Cardiac muscle cell (in vitro differentiated cells and primary cell): ENCODE data around the gene PRKAG2. TPM values are rescaled to one million over a fixed set of nuclear protein-coding genes. Genes with fewer than 3 reads are reported as not detected.
A peak's percentile ranks its signal among the peaks of the same experiment; 100 is the strongest.

Experiments used
- DNase-seq, 2 donors: peaks; one replicate each; pipeline versions ENCODE4 v3.0.0 to v3.0.0-alpha.2; 2010 to 2017; ENCODE audit warnings: low read depth in 1 of 2, low spot score in 1 of 2
- H3K27ac ChIP-seq: fragments of 200-600 bp; sonication (generic); 2 replicates; pipeline ENCODE4 v1.5.1; 2016
- H3K27me3 ChIP-seq: fragments of 200-600 bp; sonication (generic); 2 replicates; pipeline ENCODE4 v1.6.0; 2016; ENCODE audit warnings: control low read depth
- H3K36me3 ChIP-seq: fragments of 200-600 bp; sonication (generic); 2 replicates; pipeline ENCODE4 v1.5.1; 2016; ENCODE audit warnings: control low read depth
- H3K4me1 ChIP-seq: fragments of 200-600 bp; sonication (generic); 2 replicates; pipeline ENCODE4 v1.8.1; 2017; ENCODE audit warnings: low read depth, mild to moderate bottlenecking, mixed run types
- H3K4me3 ChIP-seq: fragments of 200-600 bp; sonication (generic); 2 replicates; pipeline ENCODE4 v1.5.1; 2016; ENCODE audit warnings: mild to moderate bottlenecking
- H3K9me3 ChIP-seq: fragments of 200-600 bp; sonication (generic); 2 replicates; pipeline ENCODE4 v1.5.1; 2017; ENCODE audit warnings: low read depth, mild to moderate bottlenecking, control low read depth
- polyA plus RNA-seq: library from polyadenylated mRNA; unstranded; fragments of >200 nt; fragmentation: Nextera tagmentation; extraction: Ambion mirVana; gene quantifications from 2 replicates; pipeline ENCODE4 v1.2.1, GENCODE V29; 2016
- total RNA-seq: library from RNA; depleted of rRNA; stranded (reverse); fragments of >200 nt; gene quantifications from 2 replicates; pipeline ENCODE4 v1.2.3, GENCODE V29; 2016
- TF ChIP-seq, protein P1 (sequence below): IDR thresholded peaks from 2 replicates; pipeline ENCODE4 v1.5.1; 2012; ENCODE audit warnings: low read depth, mild to moderate bottlenecking, low read length

PRKAG2 gene
- total and polyA plus RNA-seq, 2 experiments from 2014 or later, result 43.4 to 85.3 TPM

DNA sequence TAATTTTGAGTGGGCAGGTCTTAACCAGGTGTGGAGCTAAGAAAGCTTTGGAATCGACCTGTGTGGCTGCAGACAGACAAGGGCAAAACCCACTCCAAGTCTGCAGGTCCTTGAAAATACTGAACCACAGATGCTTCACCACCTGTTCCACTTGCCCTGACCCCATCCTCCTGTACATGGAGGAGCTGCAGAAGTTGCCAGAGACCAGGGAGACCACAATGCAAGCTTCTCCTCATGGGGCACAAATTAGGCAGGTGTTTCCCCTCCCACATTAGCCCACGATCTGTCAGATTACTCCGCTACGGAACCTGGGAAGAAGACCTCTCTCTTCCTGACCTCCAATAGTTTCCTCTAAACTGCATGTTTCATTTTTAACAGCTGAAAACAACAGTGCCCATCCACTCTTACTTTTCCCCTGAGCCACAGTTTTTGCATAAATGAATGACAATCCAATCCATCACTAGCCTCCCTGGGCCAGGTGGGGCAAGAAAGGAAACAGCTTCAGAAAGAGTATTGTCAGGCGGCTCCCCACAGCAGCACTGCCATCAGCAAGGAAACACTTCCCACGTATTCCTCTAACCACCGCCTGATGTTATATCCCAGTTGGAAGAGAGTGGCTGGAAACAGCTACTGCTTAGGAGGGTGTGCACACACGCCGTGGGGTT is 141.6 kb downstream of the PRKAG2 start:
- no peaks in the 10 kb centered on the region for H3K9me3 ChIP-seq
- TF ChIP-seq, protein P1, sequence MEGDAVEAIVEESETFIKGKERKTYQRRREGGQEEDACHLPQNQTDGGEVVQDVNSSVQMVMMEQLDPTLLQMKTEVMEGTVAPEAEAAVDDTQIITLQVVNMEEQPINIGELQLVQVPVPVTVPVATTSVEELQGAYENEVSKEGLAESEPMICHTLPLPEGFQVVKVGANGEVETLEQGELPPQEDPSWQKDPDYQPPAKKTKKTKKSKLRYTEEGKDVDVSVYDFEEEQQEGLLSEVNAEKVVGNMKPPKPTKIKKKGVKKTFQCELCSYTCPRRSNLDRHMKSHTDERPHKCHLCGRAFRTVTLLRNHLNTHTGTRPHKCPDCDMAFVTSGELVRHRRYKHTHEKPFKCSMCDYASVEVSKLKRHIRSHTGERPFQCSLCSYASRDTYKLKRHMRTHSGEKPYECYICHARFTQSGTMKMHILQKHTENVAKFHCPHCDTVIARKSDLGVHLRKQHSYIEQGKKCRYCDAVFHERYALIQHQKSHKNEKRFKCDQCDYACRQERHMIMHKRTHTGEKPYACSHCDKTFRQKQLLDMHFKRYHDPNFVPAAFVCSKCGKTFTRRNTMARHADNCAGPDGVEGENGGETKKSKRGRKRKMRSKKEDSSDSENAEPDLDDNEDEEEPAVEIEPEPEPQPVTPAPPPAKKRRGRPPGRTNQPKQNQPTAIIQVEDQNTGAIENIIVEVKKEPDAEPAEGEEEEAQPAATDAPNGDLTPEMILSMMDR, result no peak
- no peak for DNase-seq
- peaks cover 28% of the 10 kb centered on the region for H3K4me1 ChIP-seq
- H3K36me3 ChIP-seq, result no peaks in the 10 kb centered on the region
- H3K27ac ChIP-seq, result peak overlapping the region; percentile 91
- H3K4me3 ChIP-seq, result peak overlapping the region; percentile 7
- H3K27me3 ChIP-seq, result no peaks in the 10 kb centered on the region

DNA sequence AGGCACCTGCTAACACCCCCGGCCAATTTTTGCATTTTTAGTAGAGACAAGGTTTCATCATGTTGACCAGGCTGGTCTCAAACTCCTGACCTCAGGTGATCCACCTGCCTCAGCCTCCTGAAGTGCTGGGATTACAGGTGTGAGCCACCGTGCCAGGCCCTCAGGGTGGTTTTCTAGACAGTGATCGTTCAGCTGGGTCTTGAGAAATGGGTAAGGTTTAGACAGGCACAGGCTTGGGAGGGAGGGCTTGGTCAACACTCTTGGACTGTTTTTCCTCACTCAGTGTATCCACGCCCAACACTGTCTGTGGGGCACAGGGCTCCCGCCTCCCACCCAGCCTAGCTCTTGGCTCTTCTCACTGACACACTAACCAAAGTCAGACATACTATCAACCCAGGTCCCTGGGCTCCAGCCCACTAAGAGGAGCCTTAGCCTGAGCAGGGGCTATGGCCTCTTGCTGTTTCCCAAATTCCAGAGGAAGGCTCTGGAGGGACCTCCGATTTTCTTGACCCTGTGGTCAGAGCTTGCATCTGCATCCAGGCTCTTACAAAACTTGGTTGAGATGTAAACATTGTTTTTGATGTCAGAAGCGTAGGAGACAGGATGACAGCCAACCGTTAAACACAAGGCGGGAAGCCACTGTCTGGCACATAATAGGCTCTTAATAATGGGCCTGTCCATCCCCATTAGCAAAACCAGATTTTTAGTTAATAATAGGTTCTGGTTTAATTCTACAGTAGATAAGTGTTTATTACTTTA is 143.9 kb downstream of the PRKAG2 start:
- no peak for DNase-seq
- no peaks in the 10 kb centered on the region for H3K27me3 ChIP-seq
- peaks cover 50% of the 10 kb centered on the region for H3K4me1 ChIP-seq
- TF ChIP-seq, protein P1, result no peak
- H3K27ac ChIP-seq, result no peak overlapping the region
- H3K4me3 ChIP-seq, result no peak overlapping the region
- H3K36me3 ChIP-seq, result no peaks in the 10 kb centered on the region
- no peaks in the 10 kb centered on the region for H3K9me3 ChIP-seq

- no peak for DNase-seq
- no peaks in the 10 kb centered on the region for H3K36me3 ChIP-seq
- no peaks in the 10 kb centered on the region for H3K9me3 ChIP-seq
- no peak overlapping the region for H3K27ac ChIP-seq
- no peaks in the 10 kb centered on the region for H3K27me3 ChIP-seq
- H3K4me3 ChIP-seq, result no peak overlapping the region
- TF ChIP-seq, protein P1, result no peak
- H3K4me1 ChIP-seq, result peaks cover 56% of the 10 kb centered on the region
These were observed 144.6 kb downstream of the PRKAG2 start for GRCh38 chr7:151732292-151732691.

GRCh38 chr7:151731022-151731441 is 145.9 kb downstream of the PRKAG2 start:
- Histone ChIP-seq H3K9me3 (no peaks in the 10 kb centered on the region), H3K36me3 (no peaks in the 10 kb centered on the region), H3K4me1 (peaks cover 55% of the 10 kb centered on the region), H3K4me3 (no peak overlapping the region), H3K27ac (peak overlapping the region; percentile 40), H3K27me3 (no peaks in the 10 kb centered on the region)
- TF ChIP-seq, protein P1, result no peak
- no peak for DNase-seq

DNA sequence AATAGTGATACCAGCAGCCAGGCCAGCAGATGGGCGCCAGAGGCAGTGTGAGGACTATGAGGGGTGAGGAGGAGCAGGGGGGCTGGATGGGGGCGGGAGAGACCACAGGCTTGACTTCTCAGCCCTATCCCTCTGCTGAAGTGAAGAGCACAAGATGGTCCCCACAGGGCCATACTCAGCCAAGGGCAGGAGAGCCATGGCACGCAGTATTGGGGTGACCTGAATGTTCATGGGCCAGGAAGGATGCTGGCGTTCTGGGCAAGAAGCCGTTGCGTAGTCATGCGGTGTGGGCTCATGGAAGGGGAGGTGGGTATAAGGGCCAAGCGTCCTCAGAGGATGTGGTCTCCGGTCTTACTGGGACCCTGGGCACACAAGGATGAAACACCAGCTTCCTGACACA is 146.3 kb downstream of the PRKAG2 start:
- no peaks in the 10 kb centered on the region for H3K36me3 ChIP-seq
- TF ChIP-seq, protein P1, result no peak
- no peaks in the 10 kb centered on the region for H3K27me3 ChIP-seq
- DNase-seq, result no peak
- no peak overlapping the region for H3K27ac ChIP-seq
- H3K4me3 ChIP-seq, result no peak overlapping the region
- no peaks in the 10 kb centered on the region for H3K9me3 ChIP-seq
- H3K4me1 ChIP-seq, result peaks cover 56% of the 10 kb centered on the region
